ENCODE results near the gene LARGE1.

LARGE1 gene

DNA sequence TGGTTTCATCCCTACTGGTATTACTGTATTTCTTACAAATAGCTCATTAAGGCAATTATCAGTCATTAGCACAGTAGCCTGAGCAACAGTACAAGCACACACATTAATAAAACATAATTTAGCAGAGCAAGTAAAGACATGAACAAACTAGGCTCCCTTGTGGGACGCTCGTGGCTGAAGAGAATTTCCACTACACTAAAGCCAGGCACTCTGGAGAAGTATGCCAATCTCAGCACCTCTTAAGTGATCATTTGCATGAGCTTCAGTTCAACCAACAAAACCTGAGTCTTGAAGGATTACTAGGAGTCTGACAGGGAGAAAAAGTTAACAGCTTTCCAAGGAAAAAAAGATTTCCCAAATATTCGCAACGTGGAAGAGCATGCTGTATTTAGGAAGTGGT is 109.1 kb downstream of the LARGE1 start:
- no peak for FAIRE-seq

GRCh38 chr22:33807470-33807869 is 112.8 kb downstream of the LARGE1 start:
- no peak for FAIRE-seq

DNA sequence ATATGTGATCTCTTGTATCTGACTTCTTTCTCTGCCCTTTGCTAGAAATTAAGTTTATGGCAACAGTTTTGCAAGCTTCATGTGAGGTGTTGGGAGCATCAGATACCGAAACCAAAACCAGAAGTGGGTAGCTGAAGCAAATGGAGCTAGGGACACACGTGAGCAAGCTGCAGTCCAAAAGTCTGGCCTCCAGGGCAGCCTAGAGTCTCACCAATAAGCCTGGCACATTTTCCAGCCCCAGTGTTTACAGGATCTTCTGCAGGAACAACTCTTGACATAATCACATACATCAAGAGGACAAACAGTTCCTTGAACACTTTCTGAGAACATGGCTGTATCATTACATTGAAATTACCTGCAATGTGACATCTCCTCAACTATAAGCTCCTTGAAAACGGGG is 114.1 kb downstream of the LARGE1 start:
- FAIRE-seq = no peak

DNA sequence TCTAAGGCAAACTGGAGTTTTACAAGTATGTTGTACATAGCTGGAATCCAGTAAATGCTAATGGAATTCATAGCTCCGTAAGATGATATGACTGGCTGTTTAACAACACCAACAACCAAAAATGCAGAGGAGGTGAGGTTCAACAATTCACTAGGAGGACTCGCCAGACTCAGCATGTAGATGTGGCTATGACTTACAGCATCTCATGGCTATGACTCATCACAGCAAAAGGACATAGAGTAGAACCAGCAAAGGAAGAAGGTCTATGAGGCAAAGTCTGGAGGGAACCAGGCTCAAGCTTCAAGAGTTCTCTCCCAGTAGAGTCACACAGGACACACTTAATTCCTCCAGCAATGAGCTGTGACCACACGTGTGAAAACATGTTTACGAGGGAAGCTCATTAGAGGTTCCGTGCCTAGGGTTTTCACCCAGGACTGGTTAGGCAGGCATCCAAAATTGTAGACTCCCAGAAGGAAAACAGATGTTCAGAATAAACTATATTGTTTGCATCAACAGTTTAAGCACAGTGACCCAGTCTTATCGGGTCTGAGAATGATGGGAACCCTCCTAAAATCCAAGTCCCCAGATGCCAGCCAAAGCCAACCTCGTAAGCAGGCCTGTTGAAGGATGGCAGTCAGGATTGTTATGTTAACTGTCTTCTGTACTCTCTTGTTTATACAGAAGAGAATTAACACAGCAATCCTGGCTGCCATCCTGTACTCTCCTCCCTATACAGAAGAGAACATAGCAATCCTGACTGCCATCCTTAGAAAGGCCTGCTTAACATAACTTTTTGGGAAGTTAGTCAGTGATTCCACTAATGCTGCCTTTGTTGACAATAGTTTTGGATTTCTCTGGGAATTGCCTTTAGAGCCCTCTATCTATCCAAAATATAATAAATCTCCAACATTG is 116.6 kb downstream of the LARGE1 start:
- no peak for FAIRE-seq

- no peak for FAIRE-seq
These were observed 121.9 kb downstream of the LARGE1 start for GRCh38 chr22:33798401-33798800.

- no peak for FAIRE-seq
These were observed 123.8 kb downstream of the LARGE1 start for GRCh38 chr22:33796494-33796893.

DNA sequence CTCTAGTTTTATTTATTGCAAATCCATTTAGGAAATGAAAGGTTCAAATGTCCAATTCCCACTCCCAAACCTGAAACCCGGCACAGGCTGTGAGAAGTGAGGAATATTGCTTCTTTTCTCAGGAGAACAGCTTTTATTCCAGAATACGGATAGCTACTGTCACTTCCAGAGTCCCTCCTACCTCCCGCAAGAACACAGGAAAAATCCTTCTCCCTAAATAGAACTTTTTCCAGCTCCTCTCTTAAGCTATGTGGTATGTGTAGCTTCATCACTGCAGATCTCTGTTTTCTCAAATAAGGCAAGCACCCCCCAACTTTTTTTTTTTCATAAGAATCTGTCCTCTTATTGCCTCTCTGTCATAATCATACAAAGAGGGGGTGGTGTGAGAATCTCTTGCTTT is 126.8 kb downstream of the LARGE1 start:
- FAIRE-seq = no peak

DNA sequence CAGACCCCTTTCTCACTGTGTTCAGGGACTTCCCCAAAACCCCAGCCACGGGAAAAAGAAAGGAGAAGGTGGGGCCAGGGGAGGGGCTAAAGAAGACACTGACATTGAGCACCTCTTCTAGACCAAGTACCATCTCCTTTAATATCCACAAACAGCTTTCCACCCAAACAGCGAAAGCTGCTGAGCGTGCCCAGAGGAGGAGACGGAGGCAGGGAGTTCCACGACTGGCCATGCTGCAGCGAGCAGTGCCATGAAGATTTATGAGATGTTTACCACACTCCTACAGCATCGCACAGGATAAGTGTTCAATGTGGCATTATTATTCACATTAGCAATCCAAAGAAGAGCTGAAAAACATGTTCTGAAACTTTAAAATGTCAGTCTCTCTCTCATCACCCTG is 127.4 kb downstream of the LARGE1 start:
- no peak for FAIRE-seq

GRCh38 chr22:33789690-33790253 is 130.5 kb downstream of the LARGE1 start:
- no peak for FAIRE-seq

GRCh38 chr22:33788927-33789326 is 131.3 kb downstream of the LARGE1 start:
- FAIRE-seq = no peak

DNA sequence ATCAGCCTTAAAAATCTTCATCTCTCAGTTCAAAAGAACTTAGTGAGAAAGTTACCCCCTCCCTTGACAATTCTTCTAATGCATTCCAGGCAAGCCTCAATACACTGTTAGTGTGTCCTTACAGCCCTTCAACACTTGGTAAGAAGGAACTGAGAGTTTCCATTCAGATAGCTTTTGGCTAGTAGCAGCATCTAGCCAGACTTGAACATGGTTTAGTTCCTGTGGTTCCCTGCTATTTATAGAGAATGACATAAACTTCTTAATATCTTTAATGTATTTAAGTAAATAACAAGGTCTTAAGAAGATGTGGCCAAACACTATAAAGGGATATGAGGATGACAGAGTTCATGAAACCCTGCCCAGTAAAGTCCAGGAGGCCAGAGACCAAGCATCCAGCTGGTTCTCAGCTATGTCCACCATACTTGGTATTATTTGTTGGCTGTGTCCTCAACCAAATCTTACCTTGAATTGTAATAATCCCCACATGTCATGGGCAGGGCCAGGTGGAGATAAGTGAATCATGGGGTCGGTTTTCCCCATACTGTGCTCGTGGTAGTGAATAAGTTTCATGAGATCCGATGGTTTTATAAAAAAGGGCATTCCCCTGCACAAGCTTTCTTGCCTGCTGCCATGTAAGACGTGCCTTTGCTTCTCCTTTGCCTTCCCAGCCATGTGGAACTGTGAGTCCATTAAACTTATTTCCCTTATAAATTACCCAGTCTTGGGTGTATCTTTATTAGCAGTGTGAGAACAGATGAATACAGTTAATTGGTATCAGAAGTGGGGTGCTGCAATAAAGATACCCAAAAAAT is 132.4 kb downstream of the LARGE1 start:
- no peak for FAIRE-seq

DNA sequence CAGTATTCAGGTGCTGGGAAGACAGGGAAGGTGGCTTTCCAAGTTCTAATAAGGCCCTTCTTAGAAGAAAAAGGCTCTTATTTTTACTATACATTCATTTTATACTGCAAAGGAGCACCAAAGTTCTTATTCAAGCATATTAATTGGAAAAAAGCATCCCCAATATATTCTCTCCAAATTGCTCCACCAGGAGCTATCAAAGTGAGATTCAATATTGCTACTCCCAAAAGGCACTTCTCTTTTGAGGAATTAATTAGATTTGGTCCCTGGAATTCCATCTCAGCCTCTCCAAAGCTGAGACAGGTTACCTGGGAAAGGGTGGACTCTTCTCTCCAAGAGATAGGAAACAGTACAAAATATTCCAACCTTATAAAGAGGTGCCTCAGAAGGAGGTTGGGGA is 134.1 kb downstream of the LARGE1 start:
- no peak for FAIRE-seq

DNA sequence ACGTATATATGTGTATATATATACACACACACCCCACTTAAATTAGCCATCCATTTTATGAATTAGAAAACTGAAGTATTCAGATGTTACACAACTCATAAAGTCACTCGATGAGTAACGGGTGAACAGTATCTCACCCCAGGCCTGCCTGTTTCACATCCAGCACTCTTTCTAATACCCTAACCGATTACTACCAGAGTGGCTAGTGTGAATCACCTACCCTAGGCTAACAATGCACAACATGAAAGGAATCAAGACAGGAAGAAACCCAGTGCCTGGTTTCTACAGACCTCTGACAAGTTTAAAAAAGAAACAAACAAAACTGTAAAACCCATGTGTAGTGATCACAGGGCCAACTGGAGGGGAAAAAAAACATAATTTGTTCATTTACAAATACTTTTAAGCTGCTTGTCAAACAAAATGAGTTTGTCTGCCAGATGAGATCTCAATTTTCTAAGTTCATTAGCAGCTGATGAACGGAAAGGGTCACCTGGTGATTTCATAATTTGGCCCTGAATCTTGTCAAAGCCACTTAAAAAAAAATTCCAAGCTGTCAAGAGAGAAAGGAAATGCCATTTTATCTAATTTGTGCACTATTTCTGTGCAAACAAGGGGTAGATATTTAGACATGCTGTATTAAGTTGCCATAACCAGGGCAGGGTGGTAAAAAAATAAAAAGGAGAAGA is 134.8 kb downstream of the LARGE1 start:
- no peak for FAIRE-seq

DNA sequence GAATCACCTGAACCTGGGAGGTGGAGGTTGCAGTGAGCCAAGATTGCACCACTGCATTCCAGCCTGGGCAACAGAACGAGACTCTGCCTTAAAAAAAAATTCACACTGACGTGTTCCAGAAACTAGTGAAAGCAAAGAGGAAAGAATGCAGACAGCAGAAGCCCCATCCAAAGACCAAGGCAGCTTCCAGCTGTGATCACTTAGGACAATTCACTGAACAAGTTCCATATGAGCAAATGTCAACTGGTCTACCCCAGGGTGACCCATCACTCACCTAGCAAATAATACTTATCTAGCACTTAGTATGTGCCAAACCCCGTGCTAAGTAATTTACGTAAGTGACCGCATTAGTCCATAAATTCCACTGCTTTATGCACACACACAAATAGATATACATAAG is 138.9 kb downstream of the LARGE1 start:
- no peak for FAIRE-seq

DNA sequence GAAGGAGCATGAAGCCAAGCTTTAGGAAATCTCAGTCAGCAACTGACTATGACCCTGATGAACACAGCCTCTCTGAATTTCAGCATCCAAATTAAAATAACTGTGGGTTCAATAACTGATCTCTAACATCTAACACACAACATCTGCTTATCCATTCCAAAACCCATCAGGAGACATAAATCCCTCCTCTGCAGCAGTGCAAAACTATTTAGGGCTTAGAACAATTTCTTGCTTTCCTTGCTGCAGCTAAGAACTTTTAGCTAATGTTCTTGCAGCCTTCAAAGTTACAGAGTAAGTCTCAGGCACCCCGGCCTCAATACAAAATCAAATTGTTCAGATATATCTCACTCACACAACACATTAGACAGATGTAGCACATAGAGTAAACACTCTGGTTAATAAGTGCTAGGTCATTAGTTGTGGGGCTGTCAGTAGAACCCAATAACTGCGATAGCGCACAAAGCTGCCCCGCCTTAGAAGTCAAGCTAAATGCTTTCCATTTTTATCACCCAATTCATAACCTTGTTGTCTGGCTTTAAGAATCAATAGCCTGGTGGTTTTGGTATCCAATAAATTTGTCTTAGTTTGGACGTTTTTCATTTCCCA is 139.6 kb downstream of the LARGE1 start:
- FAIRE-seq = no peak

- FAIRE-seq = no peak
These were observed 141.0 kb downstream of the LARGE1 start for GRCh38 chr22:33779243-33779642.

DNA sequence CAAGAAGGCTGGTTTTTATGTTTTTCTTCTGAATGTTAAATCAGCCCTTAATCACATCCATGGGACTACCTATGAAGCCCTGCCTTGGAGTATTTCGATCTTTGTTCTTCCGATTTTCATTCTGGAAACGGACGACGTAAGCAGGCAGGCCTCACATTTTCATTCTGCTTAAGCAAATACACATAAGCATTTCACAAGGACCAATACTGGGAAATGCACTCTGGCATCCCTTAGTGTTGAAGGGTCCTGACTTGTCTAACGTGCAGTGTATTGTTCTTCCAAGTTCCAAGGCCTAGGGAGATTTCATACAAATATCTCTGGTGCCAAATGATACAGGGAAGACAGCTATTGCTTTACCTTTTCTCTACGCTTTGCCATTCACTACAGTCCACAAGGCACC is 143.8 kb downstream of the LARGE1 start:
- no peak for FAIRE-seq

DNA sequence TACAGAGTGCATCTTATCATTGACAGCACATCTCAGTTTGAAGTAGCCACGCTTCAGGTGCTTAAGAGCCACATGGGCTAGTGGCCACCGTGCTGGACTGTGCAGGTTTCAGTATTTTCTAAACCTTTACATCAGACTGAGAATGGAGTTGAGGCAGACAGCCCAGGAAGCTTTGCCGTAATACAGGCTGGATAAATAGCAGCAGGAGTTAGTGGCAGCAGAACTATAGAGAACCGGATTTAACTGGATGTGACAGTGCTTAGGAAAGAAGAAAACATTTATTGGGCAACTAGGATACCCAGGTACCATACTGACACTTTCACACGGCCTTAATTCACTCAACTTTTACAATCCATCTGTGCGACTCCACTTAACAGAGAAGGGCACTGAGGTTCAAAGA is 145.5 kb downstream of the LARGE1 start:
- FAIRE-seq = no peak

DNA sequence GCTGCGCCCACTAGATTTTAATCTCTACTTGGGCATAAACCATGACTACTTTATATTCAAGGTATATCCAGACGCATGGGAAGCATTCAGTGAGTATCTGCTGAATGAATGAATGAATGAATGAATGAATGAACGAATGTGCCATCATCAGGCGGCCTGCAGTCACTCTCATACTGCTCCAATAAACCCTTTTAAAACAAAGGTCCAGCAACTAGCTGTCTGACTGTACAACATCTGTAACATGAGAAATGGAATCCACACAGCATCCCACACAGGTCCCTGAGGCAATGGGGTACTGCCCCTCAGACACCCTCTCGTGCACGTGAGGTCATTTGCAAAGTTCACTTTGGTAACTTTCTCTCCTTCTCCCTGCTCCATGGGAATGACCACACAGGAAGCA is 147.5 kb downstream of the LARGE1 start:
- FAIRE-seq = no peak

DNA sequence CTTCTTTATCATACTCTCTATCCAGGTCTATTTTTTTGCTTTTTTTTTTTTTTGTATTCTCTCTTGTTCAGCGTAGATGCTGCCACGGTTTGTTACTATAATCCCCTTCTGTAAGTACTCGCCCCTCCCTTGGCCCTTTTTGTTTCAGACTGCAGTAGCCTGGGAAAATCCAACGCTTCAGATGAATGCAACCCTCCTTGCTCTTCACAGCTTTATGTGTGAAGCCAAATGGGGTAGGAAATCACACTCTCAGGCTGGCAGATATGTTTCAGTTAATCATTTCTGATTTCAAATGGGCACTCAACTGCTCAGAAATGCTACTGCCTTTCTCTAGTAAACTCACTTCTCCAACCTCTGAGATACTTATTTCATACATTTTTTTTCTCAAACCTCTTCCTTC is 149.1 kb downstream of the LARGE1 start:
- no peak for FAIRE-seq

GRCh38 chr22:33770723-33771122 is 149.6 kb downstream of the LARGE1 start:
- FAIRE-seq = no peak

GRCh38 chr22:33766091-33766490 is 154.2 kb downstream of the LARGE1 start:
- no peak for FAIRE-seq

GRCh38 chr22:33758961-33759360 is 161.3 kb downstream of the LARGE1 start:
- no peak for FAIRE-seq

Data from TTC549 (cell line).